Measurements from ENCODE around the gene CFD.

DNA sequence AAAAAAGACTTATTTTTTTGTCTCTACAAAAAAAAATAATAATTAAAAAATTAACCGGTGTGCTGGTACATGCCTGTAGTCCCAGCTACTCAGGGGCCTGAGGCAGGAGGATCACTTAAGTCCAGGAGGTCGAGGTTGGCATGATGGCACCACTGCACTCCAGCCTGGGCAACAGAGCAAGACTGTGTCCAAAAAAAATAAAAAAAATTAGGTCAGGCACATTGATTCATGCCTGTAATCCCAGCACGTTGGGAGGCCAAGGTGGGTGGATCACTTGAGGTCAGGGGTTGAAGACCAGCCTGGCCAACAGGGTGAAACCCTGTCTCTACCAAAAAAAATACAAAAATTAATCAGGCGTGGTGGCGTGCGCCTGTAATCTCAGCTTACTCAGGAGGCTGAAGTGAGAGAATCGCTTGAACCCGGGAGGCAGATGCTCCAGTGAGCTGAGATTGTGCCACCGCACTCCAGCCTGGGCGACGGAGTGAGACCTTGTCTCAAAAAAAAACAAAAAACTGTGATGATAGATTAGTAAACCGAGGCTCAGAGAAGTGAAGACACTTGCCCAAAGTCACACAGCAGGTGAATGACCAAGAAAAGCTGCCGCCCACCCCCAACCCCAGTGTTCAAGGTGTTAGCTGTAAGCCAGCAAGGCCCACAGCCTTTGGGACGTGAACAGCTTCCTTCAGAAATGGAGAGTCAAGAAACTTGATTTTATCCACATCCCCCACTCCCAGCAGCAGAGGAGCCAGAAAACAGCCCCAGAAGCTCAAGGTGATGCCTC lies 43.2 kb downstream of the CFD start:
- TF ChIP-seq CTCF (IDR thresholded peaks at IDR 0.05; ENCODE audit: poor library complexity, severe bottlenecking) (no peak), EP300 (conservative IDR thresholded peaks at IDR 0.05; ENCODE audit: poor library complexity, severe bottlenecking) (no peak), POLR2AphosphoS5 (IDR thresholded peaks at IDR 0.05) (no peak), EZH2 (IDR thresholded peaks at IDR 0.05; ENCODE audit: borderline replicate concordance, insufficient read depth, low read length, poor library complexity, severe bottlenecking) (no peak), RAD21 (conservative IDR thresholded peaks at IDR 0.05) (no peak), TAF1 (IDR thresholded peaks at IDR 0.05; ENCODE audit: low read depth) (no peak), SMC3 (conservative IDR thresholded peaks at IDR 0.05; ENCODE audit: poor library complexity) (no peak), MXI1 (conservative IDR thresholded peaks at IDR 0.05; ENCODE audit: poor library complexity, severe bottlenecking) (no peak)
